Endothelial cell of umbilical vein (primary cell): ENCODE results near the gene PALMD. TPM values are rescaled to one million over a fixed set of nuclear protein-coding genes. Genes with fewer than 3 reads are reported as not detected.

Experiments used
- BruUV-seq: library from RNA; stranded (reverse); fragments of 400-500 nt; replicated peaks from 2 replicates; lab custom pipeline; 2021; lab: Mats Ljungman, UMichigan
- CTCF ChIA-PET: fragments of 300-600, 350-600 bp; sonication (Branson Sonifier 250); formaldehyde crosslinking; loops from one replicate; lab custom pipeline; 2021; ENCODE audit warnings: antibody characterized with exemption, inconsistent platforms; lab: Charles Lee
- POLR2A ChIA-PET: fragments of 300-600, 350-600 bp; sonication (Branson Sonifier 250); formaldehyde crosslinking; loops from one replicate; lab custom pipeline; 2021; ENCODE audit warnings: antibody characterized with exemption, inconsistent platforms; lab: Charles Lee
- DNase-seq: peaks from one replicate; pipeline ENCODE4 v3.0.0-alpha.2; 2011; ENCODE audit warnings: low read depth, low spot score
- FAIRE-seq: peaks from 2 replicates; lab custom pipeline; 2011; peaks lifted over from hg19 to GRCh38; lab: Jason Lieb, UNC
- H2AFZ ChIP-seq: 2 replicates; pipeline ENCODE4 v1.6.0; 2012; ENCODE audit warnings: low read depth, low read length, control low read depth, inconsistent platforms
- H3K27ac ChIP-seq: 2 replicates; pipeline ENCODE4 v1.5.1; 2011; ENCODE audit warnings: low read depth, mild to moderate bottlenecking, control low read depth, low read length, moderate library complexity; ENCODE audit not compliant: insufficient read depth
- H3K27me3 ChIP-seq, 2 experiments: 2 replicates each; pipeline versions ENCODE4 v1.6.0 to v1.6.1; 2011; ENCODE audit warnings: low read length in 2 of 2, mixed read lengths in 1 of 2; ENCODE audit not compliant: control insufficient read depth in 2 of 2, insufficient read depth in 2 of 2
- H3K36me3 ChIP-seq, 2 experiments: 2 replicates in 1 of 2; 3 replicates in 1 of 2; pipeline ENCODE4 v1.5.1; 2011; ENCODE audit warnings: low read length in 2 of 2, mild to moderate bottlenecking in 1 of 2, moderate library complexity in 1 of 2; ENCODE audit not compliant: control insufficient read depth in 2 of 2, insufficient read depth in 2 of 2; ENCODE audit errors: extremely low read depth in 1 of 2
- H3K4me1 ChIP-seq: 3 replicates; pipeline ENCODE4 v1.5.1; 2011; ENCODE audit warnings: mild to moderate bottlenecking, low read length; ENCODE audit not compliant: control insufficient read depth, insufficient read depth; ENCODE audit errors: extremely low read depth
- H3K4me2 ChIP-seq: 2 replicates; pipeline ENCODE4 v1.6.1; 2011; ENCODE audit warnings: low read length, control low read depth, mixed read lengths; ENCODE audit not compliant: insufficient read depth
- H3K4me3 ChIP-seq, 3 experiments: fragments of 200-600 bp in 1 of 3; sonication (generic), shearing (Covaris generic) in 1 of 3; replicated peaks in 1 of 3; 2 replicates each; pipeline ENCODE4 v1.5.1; 2011 to 2016; ENCODE audit warnings: control low read depth in 3 of 3, low read length in 3 of 3, mild to moderate bottlenecking in 2 of 3, inconsistent platforms in 1 of 3, low read depth in 1 of 3, moderate library complexity in 1 of 3; ENCODE audit not compliant: insufficient read depth in 1 of 3
- H3K79me2 ChIP-seq: 2 replicates; pipeline ENCODE4 v1.6.0; 2012; ENCODE audit warnings: low read length, inconsistent platforms; ENCODE audit not compliant: control insufficient read depth, insufficient read depth
- H3K9ac ChIP-seq: replicated peaks from 2 replicates; pipeline ENCODE3; 2011; ENCODE audit warnings: low read length, control low read depth; ENCODE audit not compliant: insufficient read depth; ENCODE audit errors: extremely low read depth
- H3K9me1 ChIP-seq: replicated peaks from 3 replicates; pipeline ENCODE4 v1.6.0; 2011; ENCODE audit warnings: mild to moderate bottlenecking, low read length; ENCODE audit not compliant: control insufficient read depth, insufficient read depth; ENCODE audit errors: extremely low read depth
- H3K9me3 ChIP-seq: replicated peaks from 2 replicates; pipeline ENCODE4 v1.5.1; 2012; ENCODE audit warnings: low read length, inconsistent platforms; ENCODE audit not compliant: control insufficient read depth, insufficient read depth
- H4K20me1 ChIP-seq: replicated peaks from 2 replicates; pipeline ENCODE3; 2011; ENCODE audit warnings: mild to moderate bottlenecking, low read length; ENCODE audit not compliant: control insufficient read depth, insufficient read depth; ENCODE audit errors: extremely low read depth
- CTCF ChIP-seq, 2 donors: IDR thresholded peaks; 1 replicate in 1 of 2; 2 replicates in 1 of 2; pipeline ENCODE4 v1.5.1; 2011; ENCODE audit warnings: low read length in 2 of 2, mild to moderate bottlenecking in 2 of 2, moderate library complexity in 2 of 2, control low read depth in 1 of 2, inconsistent platforms in 1 of 2, low read depth in 1 of 2; ENCODE audit not compliant: insufficient read depth in 1 of 2; ENCODE audit errors: extremely low read depth in 1 of 2
- EZH2 ChIP-seq: IDR thresholded peaks from 2 replicates; pipeline ENCODE4 v1.6.1; 2012; ENCODE audit warnings: borderline replicate concordance, low read depth, mild to moderate bottlenecking, moderate library complexity, low read length, inconsistent platforms; ENCODE audit not compliant: severe bottlenecking
- FOS ChIP-seq: IDR thresholded peaks from 2 replicates; pipeline ENCODE4 v1.6.1; 2011; ENCODE audit warnings: mild to moderate bottlenecking, low read length, moderate library complexity, borderline replicate concordance; ENCODE audit not compliant: insufficient read depth
- GATA2 ChIP-seq: IDR thresholded peaks from 2 replicates; pipeline ENCODE4 v1.7.0; 2011; ENCODE audit warnings: low read depth, mild to moderate bottlenecking, moderate library complexity, mixed read lengths, low read length; ENCODE audit not compliant: insufficient read length, insufficient read depth
- JUN ChIP-seq: IDR thresholded peaks from 2 replicates; pipeline ENCODE4 v1.6.1; 2011; ENCODE audit warnings: borderline replicate concordance, low read depth; ENCODE audit not compliant: insufficient read length, insufficient read depth
- MAX ChIP-seq: IDR thresholded peaks from 2 replicates; pipeline ENCODE4 v1.6.1; 2011; ENCODE audit not compliant: insufficient read depth, insufficient read length
- MYC ChIP-seq: IDR thresholded peaks from one replicate; pipeline ENCODE4 v1.6.1; 2011; ENCODE audit warnings: mild to moderate bottlenecking, low read depth, low read length
- POLR2A ChIP-seq: IDR thresholded peaks from 2 replicates; pipeline ENCODE4 v1.6.1; 2012; ENCODE audit warnings: low read depth, mild to moderate bottlenecking, control low read depth, low read length
- POLR2AphosphoS5 ChIP-seq: IDR thresholded peaks from 2 replicates; pipeline ENCODE4 v1.6.1; 2012; ENCODE audit warnings: low read depth, mild to moderate bottlenecking, control low read depth, low read length, moderate library complexity; ENCODE audit not compliant: insufficient read depth
- dilution Hi-C: fragments of 300-500 bp; cut with MboI; formaldehyde crosslinking; loops from one replicate; pipeline ENCODE4 v1.15.0; 2019; ENCODE audit warnings: low sequenced_read_pairs; ENCODE audit not compliant: extremely low pct_ligation_motif_present
- intact Hi-C: fragments of 100-400 bp; cut with micrococcal nuclease; formaldehyde crosslinking; loops from one replicate; pipeline ENCODE4 v1.10.0; 2022
- polyA plus RNA-seq, 4 experiments: library from polyadenylated mRNA; depleted of rRNA in 3 of 4; stranded (reverse) in 3 of 4; unstranded in 1 of 4; fragments of >200 nt; gene quantifications; 2 replicates each; pipeline versions ENCODE4 v1.2.1 to v1.2.3, GENCODE V29; 2011 to 2012; ENCODE audit warnings: missing spikeins in 1 of 4
- total RNA-seq: library from RNA; stranded (reverse); gene quantifications from 2 replicates; pipeline ENCODE4 v1.2.3, GENCODE V29; 2021

PALMD gene
- total and polyA plus RNA-seq, 2 donors (not counting 3 experiments of a cell fraction or from before 2014, with no cell fraction given): 52.6 to 137 TPM

GRCh38 chr1:99661780-99662179 lies 15.9 kb downstream of the PALMD start:
- H3K27me3 ChIP-seq: no peaks in the 10 kb centered on the region
- CTCF ChIA-PET: interaction anchor here (1.0 to 1.7 kb wide), 6 partner anchors 12 to 481 kb away, joined by 3 to 10 read pairs (median 3); no protein-coding TSS in a partner anchor
- POLR2A ChIA-PET: no interaction called here
- no peak overlapping the region for H3K4me2 ChIP-seq
- no peaks in the 10 kb centered on the region for H3K9me1 ChIP-seq
- BruUV-seq: no TSS peak
- H3K4me1 ChIP-seq: peaks cover 61% of the 10 kb centered on the region
- intact Hi-C loops (no loop called here), dilution Hi-C loops (no loop called here)
- no peak overlapping the region for H3K4me3 ChIP-seq
- no peaks in the 10 kb centered on the region for H4K20me1 ChIP-seq
- H3K9ac ChIP-seq: no peak overlapping the region
- H3K27ac ChIP-seq: no peak overlapping the region
- no peak for TF ChIP-seq POLR2A
- TF ChIP-seq POLR2AphosphoS5: no peak
- TF ChIP-seq CTCF (IDR thresholded peaks at IDR 0.05; ENCODE audit: extremely low read depth in 1 of 2, insufficient read depth in 1 of 2, low read depth in 1 of 2, low read length in 2 of 2): no peak
- no peak for TF ChIP-seq EZH2
- TF ChIP-seq GATA2: no peak
- no peak for TF ChIP-seq JUN
- TF ChIP-seq MAX: no peak
- TF ChIP-seq FOS: no peak
- no peak for TF ChIP-seq MYC
- DNase-seq (no peak), FAIRE-seq (no peak)
- no peaks in the 10 kb centered on the region for H3K9me3 ChIP-seq
- no peak overlapping the region for H2AFZ ChIP-seq
- peaks cover 12 to 20% of the 10 kb centered on the region in 2 experiments for H3K36me3 ChIP-seq
- H3K79me2 ChIP-seq: peaks cover 74% of the 10 kb centered on the region
